IgD-negative memory B cell (primary cell): ENCODE results near the gene GKN1. TPM values are rescaled to one million over a fixed set of nuclear protein-coding genes. Genes with fewer than 3 reads are reported as not detected.

Source experiments
- H3K27ac Mint-ChIP-seq, 3 donors: one replicate each; pipeline ENCODE4 v1.8.0; 2020 to 2022; ENCODE audit warnings: mild to moderate bottlenecking in 3 of 3, mixed read lengths in 3 of 3, moderate library complexity in 1 of 3
- H3K27me3 Mint-ChIP-seq: one replicate; pipeline ENCODE4 v1.8.0; 2021; ENCODE audit warnings: mixed read lengths
- H3K36me3 Mint-ChIP-seq: one replicate; pipeline ENCODE4 v1.8.0; 2020; ENCODE audit warnings: mild to moderate bottlenecking, mixed read lengths
- H3K4me1 Mint-ChIP-seq, 3 donors: one replicate each; pipeline ENCODE4 v1.8.0; 2020 to 2022; ENCODE audit warnings: mixed read lengths in 3 of 3, mild to moderate bottlenecking in 1 of 3
- H3K4me3 Mint-ChIP-seq, 4 donors: one replicate each; pipeline ENCODE4 v1.8.0; 2020 to 2022; ENCODE audit warnings: mild to moderate bottlenecking in 4 of 4, mixed read lengths in 4 of 4, moderate library complexity in 3 of 4
- H3K9me3 Mint-ChIP-seq, 3 donors: one replicate each; pipeline ENCODE4 v1.8.0; 2020 to 2021; ENCODE audit warnings: mixed read lengths in 3 of 3, mild to moderate bottlenecking in 1 of 3
- polyA plus RNA-seq: library from polyadenylated mRNA; unstranded; fragments of 300-500 nt; fragmentation: Illumina TruSeq; gene quantifications from one replicate; pipeline ENCODE4 v1.2.3, GENCODE V29; 2021

The GKN1 gene
- polyA plus RNA-seq, 1 donor from 2014 or later = not detected

DNA sequence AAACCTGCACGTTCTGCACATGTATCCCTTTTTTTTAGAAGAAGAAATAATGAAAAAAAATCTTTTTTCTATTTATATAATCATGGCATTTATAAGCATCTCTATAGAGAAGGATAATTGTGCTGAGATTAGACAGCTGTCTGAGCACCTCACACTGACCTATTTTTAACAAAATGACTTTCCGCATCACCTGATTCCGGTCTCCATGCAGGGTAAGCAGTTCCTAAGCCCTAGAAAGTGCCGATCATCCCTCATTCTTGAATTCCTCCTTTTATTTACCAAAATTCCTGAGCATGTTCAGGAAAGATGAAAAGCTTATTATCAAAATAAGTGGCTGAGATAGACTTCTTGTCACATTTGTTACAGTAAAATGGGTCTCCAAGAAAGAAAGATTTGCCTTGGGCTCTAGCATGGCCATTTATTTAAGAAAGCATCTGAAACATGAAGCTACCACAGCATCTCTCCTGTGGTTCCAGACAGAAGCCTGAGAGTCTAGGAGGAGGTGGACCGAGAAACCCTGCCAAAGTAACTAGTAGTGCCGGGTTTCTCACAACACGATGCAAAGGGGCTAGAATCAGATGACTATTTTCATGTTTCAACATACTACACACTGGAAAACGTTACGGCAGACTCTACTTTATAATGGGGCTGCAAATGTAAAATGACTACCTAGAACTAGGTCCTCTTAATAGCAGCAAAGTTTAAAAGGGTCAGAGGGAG, 670 bp downstream of the GKN1 start:
- Mint-ChIP-seq H3K27ac (no peak overlapping the region), H3K36me3 (peaks cover 2% of the 10 kb centered on the region), H3K9me3 (peaks cover 0 to 2% (median 0%) of the 10 kb centered on the region in 3 donors), H3K27me3 (peaks cover 7% of the 10 kb centered on the region), H3K4me3 (no peak overlapping the region), H3K4me1 (no peaks in the 10 kb centered on the region)

DNA sequence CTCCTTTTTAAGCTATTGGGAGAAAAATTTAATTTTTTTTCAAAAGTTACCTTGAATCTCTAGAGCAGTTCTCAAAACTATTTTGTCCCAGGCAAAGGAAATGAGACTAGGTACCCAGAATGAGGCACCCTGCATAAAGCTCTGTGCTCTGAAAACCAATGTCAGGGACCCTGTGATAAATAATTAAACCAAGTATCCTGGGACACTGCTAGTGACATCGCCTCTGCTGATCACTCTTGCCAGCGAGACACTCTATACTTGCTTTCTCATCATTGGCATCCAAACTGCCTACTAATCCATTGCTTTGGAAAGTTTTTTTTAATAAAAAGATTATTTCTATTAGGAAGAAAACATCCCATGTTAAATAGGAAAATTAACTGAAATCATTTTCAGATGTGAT, 1.4 kb downstream of the GKN1 start:
- Mint-ChIP-seq H3K4me3 (no peak overlapping the region), H3K4me1 (no peaks in the 10 kb centered on the region), H3K27ac (no peak overlapping the region), H3K36me3 (peaks cover 2% of the 10 kb centered on the region), H3K27me3 (peaks cover 7% of the 10 kb centered on the region), H3K9me3 (peaks cover 0 to 2% (median 0%) of the 10 kb centered on the region in 3 donors)

DNA sequence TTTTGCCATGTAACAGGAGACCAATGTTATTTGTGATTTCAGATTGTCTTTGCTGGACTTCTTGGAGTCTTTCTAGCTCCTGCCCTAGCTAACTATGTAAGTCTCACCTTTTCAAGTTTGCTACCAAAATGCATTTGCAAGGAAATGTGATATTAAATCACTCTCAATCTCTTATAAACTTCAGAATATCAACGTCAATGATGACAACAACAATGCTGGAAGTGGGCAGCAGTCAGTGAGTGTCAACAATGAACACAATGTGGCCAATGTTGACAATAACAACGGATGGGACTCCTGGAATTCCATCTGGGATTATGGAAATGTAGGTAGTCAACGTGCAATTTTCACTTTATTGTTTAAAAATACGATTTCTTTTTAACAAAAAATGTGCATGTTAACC, 3.0 kb downstream of the GKN1 start:
- Mint-ChIP-seq H3K36me3 (peaks cover 2% of the 10 kb centered on the region), H3K9me3 (peaks cover 0 to 2% (median 0%) of the 10 kb centered on the region in 3 donors), H3K4me3 (no peak overlapping the region), H3K4me1 (no peaks in the 10 kb centered on the region), H3K27me3 (peaks cover 12% of the 10 kb centered on the region), H3K27ac (no peak overlapping the region)

DNA sequence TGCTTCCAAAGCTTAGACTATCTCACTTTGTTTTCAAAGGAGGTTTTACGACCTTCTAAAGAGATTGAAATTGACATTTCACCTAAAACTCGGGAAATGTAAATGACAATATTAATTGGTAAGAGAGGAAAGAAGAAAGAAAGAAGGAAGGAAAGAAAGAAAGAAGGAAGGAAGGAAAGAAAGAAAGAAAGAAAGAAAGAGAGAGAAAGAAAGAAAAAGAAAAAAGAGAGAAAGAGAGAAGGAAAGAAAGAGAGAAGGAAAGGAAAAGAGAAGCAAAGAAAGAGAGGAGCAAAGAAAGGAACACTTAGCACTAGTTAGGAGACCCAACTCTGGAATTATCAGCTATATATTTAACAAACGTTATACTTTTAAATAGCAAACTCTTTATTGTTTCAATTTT, 3.7 kb downstream of the GKN1 start:
- peaks cover 12% of the 10 kb centered on the region for H3K27me3 Mint-ChIP-seq
- no peaks in the 10 kb centered on the region for H3K4me1 Mint-ChIP-seq
- H3K9me3 Mint-ChIP-seq = peaks cover 0 to 2% (median 0%) of the 10 kb centered on the region in 3 donors
- H3K27ac Mint-ChIP-seq = no peak overlapping the region
- no peak overlapping the region for H3K4me3 Mint-ChIP-seq
- peaks cover 2% of the 10 kb centered on the region for H3K36me3 Mint-ChIP-seq

DNA sequence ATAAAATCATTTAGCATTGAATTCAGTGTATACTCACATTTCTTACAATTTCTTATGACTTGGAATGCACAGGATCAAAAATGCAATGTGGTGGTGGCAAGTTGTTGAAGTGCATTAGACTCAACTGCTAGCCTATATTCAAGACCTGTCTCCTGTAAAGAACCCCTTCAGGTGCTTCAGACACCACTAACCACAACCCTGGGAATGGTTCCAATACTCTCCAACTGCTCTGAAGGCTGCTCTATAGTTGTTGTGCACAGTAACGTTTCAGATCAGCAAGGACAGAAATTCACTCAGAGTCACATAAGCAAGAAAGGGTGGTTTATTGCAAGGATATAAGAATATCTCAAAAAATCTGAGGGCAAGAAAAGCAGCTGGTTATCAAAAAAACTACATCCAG, 6.5 kb downstream of the GKN1 start:
- Mint-ChIP-seq H3K9me3 (no peaks in the 10 kb centered on the region), H3K4me1 (no peaks in the 10 kb centered on the region), H3K27me3 (peaks cover 8% of the 10 kb centered on the region), H3K4me3 (no peak overlapping the region), H3K36me3 (peaks cover 2% of the 10 kb centered on the region), H3K27ac (no peak overlapping the region)

DNA sequence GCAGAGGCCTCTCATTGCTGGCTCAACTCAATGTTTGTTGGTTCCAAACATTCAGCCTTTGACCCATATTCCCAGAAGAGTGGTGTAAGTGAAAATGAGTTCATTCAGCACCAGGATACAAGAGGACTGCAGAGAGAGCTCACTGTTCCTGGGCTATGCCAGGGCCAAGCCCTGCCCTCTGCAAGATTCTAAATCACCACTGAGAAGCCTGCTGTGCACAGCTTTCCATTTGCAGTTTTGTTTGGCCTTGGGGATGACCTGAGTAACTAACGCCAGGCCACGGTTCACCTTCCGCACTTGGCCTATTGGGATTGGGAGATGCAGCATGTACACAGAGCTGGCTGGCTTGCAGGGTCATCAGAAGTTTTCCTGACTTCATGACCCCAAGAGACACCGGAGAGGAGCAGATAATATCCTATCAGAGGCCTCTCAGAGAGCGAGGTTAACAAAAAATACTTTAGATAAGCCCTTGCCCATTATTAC, 12.6 kb downstream of the GKN1 start:
- Mint-ChIP-seq H3K9me3 (no peaks in the 10 kb centered on the region), H3K27ac (no peak overlapping the region), H3K27me3 (peaks cover 6% of the 10 kb centered on the region), H3K4me1 (no peaks in the 10 kb centered on the region), H3K4me3 (no peak overlapping the region), H3K36me3 (peaks cover 2% of the 10 kb centered on the region)

DNA sequence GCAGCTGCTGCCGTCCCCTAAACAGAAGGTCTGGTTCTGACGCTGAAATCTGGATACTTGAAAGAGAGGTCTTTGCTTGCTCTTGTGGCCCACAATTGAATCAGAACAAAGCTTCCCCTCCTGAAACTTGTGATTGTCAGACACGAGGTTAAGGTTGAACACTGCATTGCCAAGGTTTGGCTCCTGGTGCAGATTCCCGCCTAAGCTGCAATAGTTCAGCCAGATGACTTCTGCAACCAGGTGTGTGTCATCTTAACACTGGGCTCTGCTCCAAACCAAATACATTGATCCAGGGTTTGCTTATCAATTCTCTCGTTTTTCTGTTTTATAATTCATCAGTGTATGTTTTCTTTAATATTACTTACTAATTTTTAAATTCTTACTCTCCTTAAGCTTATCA, 14.6 kb downstream of the GKN1 start:
- no peaks in the 10 kb centered on the region for H3K4me1 Mint-ChIP-seq
- H3K27ac Mint-ChIP-seq = no peak overlapping the region
- H3K36me3 Mint-ChIP-seq = peaks cover 2% of the 10 kb centered on the region
- H3K9me3 Mint-ChIP-seq = no peaks in the 10 kb centered on the region
- H3K27me3 Mint-ChIP-seq = peaks cover 7% of the 10 kb centered on the region
- no peak overlapping the region for H3K4me3 Mint-ChIP-seq

DNA sequence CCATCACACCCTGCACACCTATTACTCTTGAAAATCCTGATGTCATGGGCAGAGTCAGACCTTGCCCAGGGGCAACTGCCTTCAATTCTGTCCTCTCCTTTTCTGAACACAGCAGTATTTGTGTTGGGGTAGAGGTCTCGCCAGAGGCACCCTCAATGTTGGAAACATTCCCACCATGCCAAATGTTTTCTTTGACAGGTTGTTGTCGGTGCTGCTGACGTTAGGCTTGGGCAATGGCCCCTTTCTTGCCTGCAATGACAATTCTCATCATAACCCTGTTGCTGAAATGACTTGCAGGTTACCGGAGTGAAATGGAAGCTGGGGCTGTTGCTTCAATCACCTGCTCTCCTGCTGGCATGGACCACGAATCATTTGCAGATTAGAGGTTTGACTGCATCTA, 17.9 kb downstream of the GKN1 start:
- Mint-ChIP-seq H3K36me3 (peaks cover 2% of the 10 kb centered on the region), H3K4me3 (no peak overlapping the region), H3K9me3 (no peaks in the 10 kb centered on the region), H3K27me3 (peaks cover 11% of the 10 kb centered on the region), H3K27ac (no peak overlapping the region), H3K4me1 (no peaks in the 10 kb centered on the region)

DNA sequence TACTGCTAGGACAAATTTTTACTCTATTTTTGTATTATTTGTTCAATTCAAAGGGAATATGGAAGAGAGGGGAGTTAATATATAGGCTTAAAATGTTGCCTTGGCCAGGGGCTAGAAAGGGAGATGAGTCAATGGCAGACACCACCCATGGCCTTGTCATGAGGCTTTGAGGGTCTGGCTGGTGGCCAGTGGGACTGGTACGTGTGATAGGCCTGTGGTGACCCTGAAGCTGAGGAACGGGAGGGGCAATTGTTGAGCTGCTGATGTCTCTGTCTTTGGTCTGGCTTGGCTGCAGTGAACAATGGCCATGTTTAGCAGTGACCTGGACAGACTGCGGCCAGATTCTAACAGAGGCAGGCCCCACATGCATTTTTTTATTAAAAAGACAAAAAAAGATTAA, 18.5 kb downstream of the GKN1 start:
- H3K4me3 Mint-ChIP-seq = no peak overlapping the region
- peaks cover 11% of the 10 kb centered on the region for H3K27me3 Mint-ChIP-seq
- H3K9me3 Mint-ChIP-seq = no peaks in the 10 kb centered on the region
- H3K4me1 Mint-ChIP-seq = no peaks in the 10 kb centered on the region
- peaks cover 2% of the 10 kb centered on the region for H3K36me3 Mint-ChIP-seq
- no peak overlapping the region for H3K27ac Mint-ChIP-seq

DNA sequence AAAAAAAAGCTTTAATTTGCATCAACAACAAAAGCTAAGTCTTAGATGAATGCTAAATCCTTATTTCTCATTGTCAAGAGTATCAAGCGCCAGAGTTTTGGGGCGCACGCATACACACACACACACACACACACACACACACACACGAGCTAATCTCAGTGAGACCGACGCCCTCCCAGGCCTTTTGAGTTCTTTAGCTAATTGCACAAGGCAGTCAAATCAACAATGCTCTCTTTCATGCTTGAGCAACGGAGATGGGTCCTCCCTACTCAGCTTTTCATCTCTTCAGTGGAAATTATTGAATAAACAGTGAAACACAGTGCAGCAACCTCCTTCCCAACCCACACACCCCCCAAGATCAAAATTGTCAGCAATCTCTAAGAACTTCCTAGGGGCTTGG, 19.2 kb downstream of the GKN1 start:
- H3K4me3 Mint-ChIP-seq = no peak overlapping the region
- H3K9me3 Mint-ChIP-seq = peaks cover 0 to 1% (median 1%) of the 10 kb centered on the region in 3 donors

DNA sequence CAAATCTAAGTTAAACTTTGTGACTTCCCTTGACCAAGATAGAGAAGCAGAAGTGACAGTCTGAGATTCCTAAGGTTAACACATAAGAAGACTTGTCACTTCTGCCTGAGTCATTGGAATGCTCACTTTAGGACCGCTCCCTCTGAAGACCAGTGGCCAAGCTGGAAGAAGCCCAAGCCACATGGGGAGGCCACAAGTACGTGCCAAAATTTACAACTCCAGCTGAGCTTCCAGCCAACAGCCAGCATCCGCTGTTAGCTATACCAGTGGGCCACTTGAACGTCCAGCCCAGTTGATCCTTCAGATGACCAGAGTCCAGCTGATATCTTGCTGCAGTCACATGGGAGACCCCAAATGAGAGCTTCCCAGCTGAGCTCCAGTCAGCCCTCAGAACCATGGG, 20.4 kb downstream of the GKN1 start:
- peaks cover 0 to 1% (median 1%) of the 10 kb centered on the region in 3 donors for H3K9me3 Mint-ChIP-seq
- H3K27me3 Mint-ChIP-seq = peaks cover 11% of the 10 kb centered on the region
- no peaks in the 10 kb centered on the region for H3K36me3 Mint-ChIP-seq
- no peaks in the 10 kb centered on the region for H3K4me1 Mint-ChIP-seq
- H3K4me3 Mint-ChIP-seq = no peak overlapping the region
- no peak overlapping the region for H3K27ac Mint-ChIP-seq

More for the DNA sequence above, 19.2 kb downstream of the GKN1 start:
- H3K36me3 Mint-ChIP-seq = no peaks in the 10 kb centered on the region
- H3K4me1 Mint-ChIP-seq = no peaks in the 10 kb centered on the region
- peaks cover 11% of the 10 kb centered on the region for H3K27me3 Mint-ChIP-seq
- no peak overlapping the region for H3K27ac Mint-ChIP-seq

DNA sequence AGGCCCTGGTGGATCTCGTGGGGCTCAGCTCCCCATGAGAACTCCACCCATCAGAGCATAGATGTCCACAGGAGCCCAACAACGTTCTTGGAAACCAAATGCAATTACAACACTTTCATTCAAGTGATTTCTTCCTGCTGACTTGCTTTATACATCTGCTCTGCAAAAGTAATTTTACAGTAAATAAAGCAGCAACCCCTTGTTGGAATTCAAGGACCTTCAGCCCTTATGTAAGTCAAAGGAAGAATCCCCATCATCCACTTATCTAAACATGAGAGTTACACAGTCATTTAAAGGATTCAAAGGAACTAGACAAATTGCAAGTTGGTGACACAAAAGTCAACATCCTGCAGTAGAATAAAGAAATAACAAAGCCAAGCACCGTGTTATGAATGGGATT, 21.5 kb downstream of the GKN1 start:
- no peaks in the 10 kb centered on the region for H3K36me3 Mint-ChIP-seq
- H3K27me3 Mint-ChIP-seq = peaks cover 8% of the 10 kb centered on the region
- H3K27ac Mint-ChIP-seq = no peak overlapping the region
- peaks cover 0 to 1% (median 1%) of the 10 kb centered on the region in 3 donors for H3K9me3 Mint-ChIP-seq
- H3K4me1 Mint-ChIP-seq = no peaks in the 10 kb centered on the region
- peak overlapping the region in 1 of 4 donors; percentile 52 for H3K4me3 Mint-ChIP-seq

DNA sequence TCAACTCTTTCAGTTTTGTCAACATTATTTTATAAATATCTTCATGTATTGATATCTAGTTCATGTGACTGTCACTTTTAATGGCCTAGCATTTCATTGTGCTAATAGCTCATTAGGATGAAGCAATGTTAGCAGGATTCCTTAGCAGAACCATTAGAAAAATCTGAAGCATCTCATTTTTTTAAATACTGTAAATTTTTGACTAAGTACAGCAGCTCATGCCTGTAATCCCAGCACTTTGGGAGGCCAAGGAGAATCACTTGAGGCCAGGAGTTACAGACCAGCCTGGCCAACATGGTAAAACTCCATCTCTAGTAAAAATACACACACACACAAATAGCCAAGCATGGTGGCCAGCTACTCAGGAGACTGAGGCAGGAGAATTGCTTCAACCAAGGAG, 23.0 kb downstream of the GKN1 start:
- Mint-ChIP-seq H3K9me3 (peaks cover 2 to 10% (median 4%) of the 10 kb centered on the region in 3 donors), H3K4me1 (no peaks in the 10 kb centered on the region), H3K36me3 (peaks cover 2% of the 10 kb centered on the region), H3K27me3 (peaks cover 10% of the 10 kb centered on the region), H3K27ac (no peak overlapping the region), H3K4me3 (no peak overlapping the region)

DNA sequence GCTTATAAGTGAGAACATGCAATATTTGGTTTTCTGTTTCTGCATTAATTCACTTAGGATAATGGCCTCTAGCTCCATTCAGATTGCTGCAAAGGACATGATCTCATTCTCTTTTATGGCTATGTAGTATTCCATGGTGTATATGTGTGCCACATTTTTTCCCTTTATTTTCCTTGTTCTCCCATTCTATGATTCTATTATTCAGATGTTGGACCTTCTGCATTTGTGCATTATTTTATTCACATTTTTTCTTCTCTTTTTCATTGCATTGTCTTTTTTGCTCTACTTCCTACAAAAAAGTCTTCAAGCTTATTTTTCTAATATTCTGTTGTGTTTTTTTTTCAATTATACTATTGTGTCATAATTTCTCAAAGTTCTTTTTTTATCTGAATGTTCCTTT, 27.4 kb downstream of the GKN1 start:
- peaks cover 5 to 10% (median 9%) of the 10 kb centered on the region in 3 donors for H3K9me3 Mint-ChIP-seq
- H3K27me3 Mint-ChIP-seq = peaks cover 15% of the 10 kb centered on the region
- no peak overlapping the region for H3K27ac Mint-ChIP-seq
- H3K4me3 Mint-ChIP-seq = no peak overlapping the region
- peaks cover 0 to 4% (median 0%) of the 10 kb centered on the region in 3 donors for H3K4me1 Mint-ChIP-seq
- H3K36me3 Mint-ChIP-seq = peaks cover 4% of the 10 kb centered on the region

DNA sequence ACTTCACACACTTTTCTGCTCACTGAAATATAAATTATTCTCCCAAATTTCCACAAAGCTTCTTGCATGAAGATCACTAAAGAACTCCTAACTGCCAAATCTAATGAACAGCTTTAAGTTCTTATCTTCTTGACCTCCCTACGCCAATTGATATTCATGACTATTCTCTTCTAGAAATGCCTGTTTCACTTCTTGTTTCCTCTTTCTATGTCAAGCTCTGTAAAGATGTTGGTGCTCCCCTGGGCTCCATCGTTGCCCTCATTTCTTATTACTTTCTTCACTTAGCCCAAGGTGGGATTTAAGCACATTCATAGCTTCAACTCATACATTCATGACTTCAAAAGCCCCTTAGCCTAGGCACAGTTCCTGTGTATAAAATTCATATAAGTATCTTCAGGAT, 29.3 kb downstream of the GKN1 start:
- Mint-ChIP-seq H3K9me3 (peaks cover 4 to 10% (median 8%) of the 10 kb centered on the region in 3 donors), H3K27me3 (peaks cover 19% of the 10 kb centered on the region), H3K27ac (no peak overlapping the region), H3K36me3 (peaks cover 4% of the 10 kb centered on the region), H3K4me1 (peaks cover 0 to 4% (median 0%) of the 10 kb centered on the region in 3 donors), H3K4me3 (no peak overlapping the region)

DNA sequence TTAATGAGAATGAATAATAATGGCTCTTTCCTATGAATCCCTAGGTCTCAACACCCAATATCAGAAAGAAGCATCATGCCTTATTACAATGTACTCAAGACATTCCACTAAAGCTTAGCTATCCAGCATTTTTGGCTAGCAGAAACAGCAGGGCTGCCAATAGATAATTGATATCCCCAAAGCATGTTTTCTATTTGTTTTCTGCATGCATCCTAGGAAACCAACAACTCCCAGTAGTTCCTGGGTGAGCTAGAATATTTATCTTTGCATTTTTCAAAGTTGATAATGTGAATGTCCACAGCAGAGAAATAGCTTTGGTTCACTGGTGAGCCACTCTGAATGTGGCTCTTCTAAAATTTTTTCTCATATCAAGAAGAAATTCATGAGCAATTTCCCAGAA, 32.7 kb downstream of the GKN1 start:
- Mint-ChIP-seq H3K4me3 (no peak overlapping the region), H3K27me3 (peaks cover 25% of the 10 kb centered on the region), H3K36me3 (peaks cover 6% of the 10 kb centered on the region), H3K4me1 (peaks cover 0 to 4% (median 0%) of the 10 kb centered on the region in 3 donors), H3K27ac (no peak overlapping the region), H3K9me3 (peaks cover 3 to 9% (median 3%) of the 10 kb centered on the region in 3 donors)
